Upper lobe of left lung (tissue), 4 donors: ENCODE measurements around the gene ALCAM.

Experiments used
- CTCF ChIP-seq, 6 experiments: fragments of 450-650 bp in 4 of 6; fragments of 200-600 bp in 2 of 6; sonication (generic) in 2 of 6; IDR thresholded peaks; one replicate each; pipeline ENCODE4 v1.5.1; 2016 to 2019; ENCODE audit warnings: antibody characterized with exemption in 6 of 6
- EP300 ChIP-seq, 4 donors: sonication (generic); formaldehyde crosslinking; IDR thresholded peaks; one replicate each; pipeline ENCODE4 v1.5.1; 2017; ENCODE audit warnings: antibody characterized with exemption in 4 of 4, control low read depth in 2 of 4

DNA sequence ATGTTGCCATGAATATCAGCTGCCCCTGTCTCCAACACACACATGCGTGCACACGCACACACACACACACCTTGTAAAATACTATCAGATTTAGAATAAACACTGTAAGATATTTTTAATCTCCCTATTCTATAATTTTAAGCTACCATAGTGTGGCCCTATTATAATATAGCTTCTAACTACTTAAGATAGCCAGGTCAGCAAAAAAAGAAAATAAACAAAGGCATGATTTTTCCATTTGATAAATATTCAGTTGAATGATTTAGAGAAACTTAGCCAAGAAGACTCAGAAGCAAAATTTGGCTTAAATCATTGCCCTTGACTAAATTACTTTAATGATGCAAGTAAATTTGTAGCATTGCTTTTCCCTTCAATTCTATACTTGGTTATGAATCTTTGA is 162.2 kb downstream of the ALCAM start:
- no peak for TF ChIP-seq CTCF (IDR thresholded peaks at IDR 0.05)
- no peak for TF ChIP-seq EP300 (IDR thresholded peaks at IDR 0.05)
